ENCODE results near the gene ECT2L.

DNA sequence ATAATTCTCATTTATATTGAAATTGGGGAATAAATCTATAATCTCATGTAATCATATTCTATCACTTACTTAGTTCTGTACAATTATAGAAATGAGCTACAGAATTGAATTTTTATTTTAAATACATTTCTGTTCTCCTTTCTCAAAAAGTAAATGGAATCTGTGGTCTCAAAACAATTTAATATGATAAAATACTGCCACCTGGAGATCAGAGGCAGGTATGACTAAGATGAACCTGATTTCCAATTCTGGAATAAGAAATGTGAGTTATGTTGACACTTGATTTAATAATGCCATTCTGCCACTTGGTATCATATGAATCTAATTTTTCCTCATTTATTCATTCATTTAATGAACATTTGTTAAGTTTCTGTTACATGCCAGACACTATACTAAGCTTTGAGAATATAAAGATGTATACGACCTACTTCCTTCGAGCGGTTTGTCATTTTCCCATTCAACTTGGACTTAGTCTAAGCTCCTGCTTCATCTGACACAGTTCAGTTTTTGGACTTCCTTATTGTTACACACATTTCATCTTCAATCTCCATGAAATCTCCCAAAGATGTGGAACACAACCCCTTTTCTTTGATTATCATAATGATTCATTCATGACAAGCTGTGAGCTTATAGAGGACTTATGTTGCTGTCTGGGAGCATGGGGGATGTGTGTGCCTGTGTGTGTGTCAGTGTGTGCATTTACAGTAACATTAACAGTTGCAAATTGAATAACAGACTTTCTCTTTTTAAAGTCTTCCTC is 29.8 kb upstream of the ECT2L start:
- TF ChIP-seq, protein P1, sequence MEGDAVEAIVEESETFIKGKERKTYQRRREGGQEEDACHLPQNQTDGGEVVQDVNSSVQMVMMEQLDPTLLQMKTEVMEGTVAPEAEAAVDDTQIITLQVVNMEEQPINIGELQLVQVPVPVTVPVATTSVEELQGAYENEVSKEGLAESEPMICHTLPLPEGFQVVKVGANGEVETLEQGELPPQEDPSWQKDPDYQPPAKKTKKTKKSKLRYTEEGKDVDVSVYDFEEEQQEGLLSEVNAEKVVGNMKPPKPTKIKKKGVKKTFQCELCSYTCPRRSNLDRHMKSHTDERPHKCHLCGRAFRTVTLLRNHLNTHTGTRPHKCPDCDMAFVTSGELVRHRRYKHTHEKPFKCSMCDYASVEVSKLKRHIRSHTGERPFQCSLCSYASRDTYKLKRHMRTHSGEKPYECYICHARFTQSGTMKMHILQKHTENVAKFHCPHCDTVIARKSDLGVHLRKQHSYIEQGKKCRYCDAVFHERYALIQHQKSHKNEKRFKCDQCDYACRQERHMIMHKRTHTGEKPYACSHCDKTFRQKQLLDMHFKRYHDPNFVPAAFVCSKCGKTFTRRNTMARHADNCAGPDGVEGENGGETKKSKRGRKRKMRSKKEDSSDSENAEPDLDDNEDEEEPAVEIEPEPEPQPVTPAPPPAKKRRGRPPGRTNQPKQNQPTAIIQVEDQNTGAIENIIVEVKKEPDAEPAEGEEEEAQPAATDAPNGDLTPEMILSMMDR (IDR thresholded peaks at IDR 0.05; ENCODE audit: insufficient read depth, low read length, poor library complexity, severe bottlenecking): peak; percentile 32
- no peak for TF ChIP-seq EZH2phosphoT487 (conservative IDR thresholded peaks at IDR 0.05; ENCODE audit: low read length)
